NB4 (cell line): Measurements from ENCODE around the gene TNPO2.

Experiments used
- TF ChIP-seq, protein P1 (sequence below): IDR thresholded peaks from one replicate; pipeline ENCODE4 v1.5.1; 2012; ENCODE audit warnings: low read depth, low read length
- TF ChIP-seq, protein P2 (sequence below): IDR thresholded peaks from 2 replicates; pipeline ENCODE4 v1.6.1; 2011; ENCODE audit warnings: low read depth, low read length

DNA sequence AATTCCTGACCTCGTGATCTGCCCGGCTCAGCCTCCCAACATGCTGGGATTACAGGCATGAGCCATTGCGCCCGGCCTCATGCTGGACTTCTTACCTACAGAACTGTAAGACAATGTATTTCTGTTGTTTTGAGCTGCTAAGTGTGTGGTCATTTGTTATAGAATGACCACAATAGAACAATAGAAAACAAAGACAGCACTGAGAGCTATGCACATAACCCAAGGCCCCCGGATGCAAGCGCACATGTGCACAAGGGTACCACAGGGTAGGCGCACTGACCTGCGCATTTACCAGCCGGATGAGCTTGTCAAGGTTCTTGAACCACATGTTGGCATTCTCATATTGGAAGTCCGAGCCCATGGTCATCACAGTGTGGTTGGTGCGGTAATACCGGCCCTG lies 62.8 kb downstream of the TNPO2 start:
- TF ChIP-seq, protein P1, sequence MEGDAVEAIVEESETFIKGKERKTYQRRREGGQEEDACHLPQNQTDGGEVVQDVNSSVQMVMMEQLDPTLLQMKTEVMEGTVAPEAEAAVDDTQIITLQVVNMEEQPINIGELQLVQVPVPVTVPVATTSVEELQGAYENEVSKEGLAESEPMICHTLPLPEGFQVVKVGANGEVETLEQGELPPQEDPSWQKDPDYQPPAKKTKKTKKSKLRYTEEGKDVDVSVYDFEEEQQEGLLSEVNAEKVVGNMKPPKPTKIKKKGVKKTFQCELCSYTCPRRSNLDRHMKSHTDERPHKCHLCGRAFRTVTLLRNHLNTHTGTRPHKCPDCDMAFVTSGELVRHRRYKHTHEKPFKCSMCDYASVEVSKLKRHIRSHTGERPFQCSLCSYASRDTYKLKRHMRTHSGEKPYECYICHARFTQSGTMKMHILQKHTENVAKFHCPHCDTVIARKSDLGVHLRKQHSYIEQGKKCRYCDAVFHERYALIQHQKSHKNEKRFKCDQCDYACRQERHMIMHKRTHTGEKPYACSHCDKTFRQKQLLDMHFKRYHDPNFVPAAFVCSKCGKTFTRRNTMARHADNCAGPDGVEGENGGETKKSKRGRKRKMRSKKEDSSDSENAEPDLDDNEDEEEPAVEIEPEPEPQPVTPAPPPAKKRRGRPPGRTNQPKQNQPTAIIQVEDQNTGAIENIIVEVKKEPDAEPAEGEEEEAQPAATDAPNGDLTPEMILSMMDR: no peak
- TF ChIP-seq, protein P2, sequence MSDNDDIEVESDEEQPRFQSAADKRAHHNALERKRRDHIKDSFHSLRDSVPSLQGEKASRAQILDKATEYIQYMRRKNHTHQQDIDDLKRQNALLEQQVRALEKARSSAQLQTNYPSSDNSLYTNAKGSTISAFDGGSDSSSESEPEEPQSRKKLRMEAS: no peak
